Epithelial cell of prostate (primary cell): ENCODE measurements around the gene CLSTN3.

Source experiments
- DNase-seq: peaks from one replicate; pipeline ENCODE4 v3.0.0-alpha.2; 2011; ENCODE audit warnings: low read depth, low spot score
- H3K27ac ChIP-seq: fragments of 450-650 bp; 2 replicates; pipeline ENCODE4 v1.5.1; 2017; ENCODE audit warnings: mild to moderate bottlenecking

Gene CLSTN3

GRCh38 chr12:7123806-7124522, 6.2 kb upstream of the CLSTN3 start:
- no peak for DNase-seq
- H3K27ac ChIP-seq: no peak overlapping the region

- DNase-seq: no peak
- no peak overlapping the region for H3K27ac ChIP-seq
Measured at GRCh38 chr12:7125632-7126227, 4.4 kb upstream of the CLSTN3 start.

GRCh38 chr12:7127916-7128626, 2.1 kb upstream of the CLSTN3 start:
- H3K27ac ChIP-seq: no peak overlapping the region

GRCh38 chr12:7128681-7129286, 1.4 kb upstream of the CLSTN3 start, which contains the start of gene RBP5:
Gene RBP5 (minus strand): TSS chr12:7128889. CDS start chr12:7128775, 114 bp downstream.
- no peak for DNase-seq
- no peak within 1 kb of the TSS for H3K27ac ChIP-seq

More at GRCh38 chr12:7127916-7128626, 2.1 kb upstream of the CLSTN3 start:
- DNase-seq: no peak

GRCh38 chr12:7129287-7129871, 792 bp upstream of the CLSTN3 start:
- DNase-seq: no peak
- H3K27ac ChIP-seq: no peak overlapping the region

GRCh38 chr12:7130701-7131501, 730 bp downstream of the CLSTN3 start:
- DNase-seq: no peak

GRCh38 chr12:7131502-7131866, 1.3 kb downstream of the CLSTN3 start:
- no peak overlapping the region for H3K27ac ChIP-seq
- no peak for DNase-seq

More at GRCh38 chr12:7130701-7131501, 730 bp downstream of the CLSTN3 start:
- H3K27ac ChIP-seq: no peak overlapping the region

GRCh38 chr12:7134396-7135166, 4.4 kb downstream of the CLSTN3 start:
- no peak for DNase-seq
- H3K27ac ChIP-seq: no peak overlapping the region

- no peak for DNase-seq
- no peak overlapping the region for H3K27ac ChIP-seq
Measured at GRCh38 chr12:7136071-7136470, 5.9 kb downstream of the CLSTN3 start.

GRCh38 chr12:7136676-7137075, 6.5 kb downstream of the CLSTN3 start:
- no peak for DNase-seq
- no peak overlapping the region for H3K27ac ChIP-seq

- no peak for DNase-seq
- H3K27ac ChIP-seq: no peak overlapping the region
Measured at GRCh38 chr12:7137908-7138307, 7.7 kb downstream of the CLSTN3 start.

- no peak for DNase-seq
Measured at GRCh38 chr12:7139200-7139599, 9.0 kb downstream of the CLSTN3 start.

GRCh38 chr12:7141351-7142005, 11.3 kb downstream of the CLSTN3 start:
- no peak for DNase-seq

More at GRCh38 chr12:7139200-7139599, 9.0 kb downstream of the CLSTN3 start:
- H3K27ac ChIP-seq: no peak overlapping the region

GRCh38 chr12:7142056-7142644, 12.0 kb downstream of the CLSTN3 start:
- no peak for DNase-seq
- H3K27ac ChIP-seq: no peak overlapping the region

More at GRCh38 chr12:7141351-7142005, 11.3 kb downstream of the CLSTN3 start:
- H3K27ac ChIP-seq: no peak overlapping the region

- H3K27ac ChIP-seq: no peak overlapping the region
- no peak for DNase-seq
Measured at GRCh38 chr12:7142809-7143465, 12.8 kb downstream of the CLSTN3 start.

- H3K27ac ChIP-seq: no peak overlapping the region
- DNase-seq: no peak
Measured at GRCh38 chr12:7143564-7143963, 13.4 kb downstream of the CLSTN3 start.

GRCh38 chr12:7144414-7145120, 14.4 kb downstream of the CLSTN3 start:
- DNase-seq: no peak
- H3K27ac ChIP-seq: no peak overlapping the region
